GM19351 (cell line): ENCODE measurements around the gene SLC7A10.
A peak's percentile ranks its signal among the peaks of the same experiment; 100 is the strongest.
"Not testable (repeated sequence)": the region's sequence is repeated elsewhere in the genome, so short reads cannot be mapped to it uniquely, and the experiment has no call there.

ENCODE experiments used
- ATAC-seq: cut with Tn5 transposase; IDR thresholded peaks from one replicate; pipeline ENCODE4 v1.9.1; 2021; ENCODE audit warnings: mild to moderate bottlenecking, moderate library complexity; ENCODE audit not compliant: unreplicated experiment

Gene SLC7A10

GRCh38 chr19:33204136-33204973, 21.3 kb downstream of the SLC7A10 start:
- no peak for ATAC-seq

GRCh38 chr19:33203529-33203928, 22.1 kb downstream of the SLC7A10 start:
- no peak for ATAC-seq

GRCh38 chr19:33202546-33203507, 22.8 kb downstream of the SLC7A10 start:
- no peak for ATAC-seq

- no peak for ATAC-seq
Measured at GRCh38 chr19:33201886-33202545, 23.6 kb downstream of the SLC7A10 start.

GRCh38 chr19:33201473-33201872, 24.2 kb downstream of the SLC7A10 start:
- no peak for ATAC-seq

- ATAC-seq: no peak
Measured at GRCh38 chr19:33199441-33200265, 26.0 kb downstream of the SLC7A10 start.

GRCh38 chr19:33198169-33198568, 27.5 kb downstream of the SLC7A10 start:
- ATAC-seq: no peak

- ATAC-seq: peak; percentile 77
Measured at GRCh38 chr19:33197591-33198000, 28.1 kb downstream of the SLC7A10 start.

GRCh38 chr19:33196446-33197193, 29.0 kb downstream of the SLC7A10 start:
- no peak for ATAC-seq

GRCh38 chr19:33195645-33196347, 29.9 kb downstream of the SLC7A10 start:
- no peak for ATAC-seq

- ATAC-seq: no peak
Measured at GRCh38 chr19:33194886-33195644, 30.6 kb downstream of the SLC7A10 start.

GRCh38 chr19:33194532-33194885, 31.1 kb downstream of the SLC7A10 start:
- ATAC-seq: no peak

GRCh38 chr19:33193865-33194362, 31.7 kb downstream of the SLC7A10 start, which contains the start of gene LRP3:
LRP3 (plus strand) TSS chr19:33194330; CDS start chr19:33194786, 456 bp downstream.
- ATAC-seq: no peak

GRCh38 chr19:33193269-33193864, 32.3 kb downstream of the SLC7A10 start:
- ATAC-seq: no peak

GRCh38 chr19:33192010-33192409, 33.6 kb downstream of the SLC7A10 start:
- no peak for ATAC-seq

- no peak for ATAC-seq
Measured at GRCh38 chr19:33191501-33191900, 34.1 kb downstream of the SLC7A10 start.

- not testable (repeated sequence) for ATAC-seq
Measured at GRCh38 chr19:33191092-33191491, 34.6 kb downstream of the SLC7A10 start.

- no peak for ATAC-seq
Measured at GRCh38 chr19:33189453-33189852, 36.2 kb downstream of the SLC7A10 start.
